GM12891 (cell line): Measurements from ENCODE around the gene DEGS1.

ENCODE experiments used
- POLR2A ChIP-seq: IDR thresholded peaks from 2 replicates; pipeline ENCODE4 v1.6.1; 2011; ENCODE audit warnings: low read depth, low read length, control low read depth
- POLR2AphosphoS5 ChIP-seq: IDR thresholded peaks from 2 replicates; pipeline ENCODE4 v1.6.1; 2011; ENCODE audit warnings: low read depth, low read length, control low read depth
- POU2F2 ChIP-seq: IDR thresholded peaks from 2 replicates; pipeline ENCODE4 v1.6.1; 2011; ENCODE audit warnings: low read depth, mild to moderate bottlenecking, control low read depth, low read length, moderate library complexity
- SPI1 ChIP-seq: IDR thresholded peaks from 2 replicates; pipeline ENCODE4 v1.6.1; 2011; ENCODE audit warnings: low read depth, low read length, control low read depth

DNA sequence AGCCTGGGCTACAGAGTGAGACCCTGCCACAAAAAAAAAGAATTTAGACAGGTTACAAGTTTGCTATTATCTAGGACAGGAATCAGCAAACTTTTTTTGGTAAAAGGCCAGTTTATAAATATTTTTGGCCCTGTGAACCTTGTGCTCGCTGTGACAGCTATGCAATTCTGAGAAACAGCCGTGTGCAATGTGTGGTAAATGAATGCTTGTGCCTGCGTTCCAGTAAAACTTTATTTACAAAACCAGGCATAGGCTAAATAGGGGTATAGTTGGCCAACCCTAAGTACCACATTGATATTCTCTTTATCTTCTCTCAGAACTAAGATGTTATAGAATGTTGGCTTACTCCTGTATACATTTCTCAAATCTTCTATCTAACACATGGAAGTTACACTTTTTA, 44.8 kb upstream of the DEGS1 start:
- TF ChIP-seq POLR2AphosphoS5 (no peak), POLR2A (no peak), SPI1 (no peak), POU2F2 (no peak)
